NB4 (cell line): ENCODE results near the gene BHLHA15.

Experiments
- CTCF ChIP-seq: IDR thresholded peaks from one replicate; pipeline ENCODE4 v1.5.1; 2012; ENCODE audit warnings: low read depth, low read length
- MAX ChIP-seq: IDR thresholded peaks from 2 replicates; pipeline ENCODE4 v1.6.1; 2011; ENCODE audit warnings: low read depth, low read length
- MYC ChIP-seq: IDR thresholded peaks from 2 replicates; pipeline ENCODE4 v1.6.1; 2011; ENCODE audit warnings: low read depth, low read length
- POLR2A ChIP-seq: IDR thresholded peaks from 2 replicates; pipeline ENCODE4 v1.6.1; 2011; ENCODE audit warnings: mild to moderate bottlenecking; ENCODE audit not compliant: insufficient read length; ENCODE audit errors: extremely low read depth

GRCh38 chr7:98256431-98256830 lies 45.2 kb downstream of the BHLHA15 start:
- TF ChIP-seq POLR2A (no peak), CTCF (no peak), MYC (no peak), MAX (no peak)
